Stimulated activated CD8-positive, alpha-beta memory T cell treated with anti-CD3 and anti-CD28 coated beads, Interleukin-4, amount 100 ng/mL, for 4 hours (primary cell): ENCODE results near the gene IFRD2.
"Not testable (repeated sequence)": the region's sequence is repeated elsewhere in the genome, so short reads cannot be mapped to it uniquely, and the experiment has no call there.

Experiments
- DNase-seq, 2 donors: peaks; one replicate each; pipeline ENCODE4 v3.0.0-alpha.2; 2020; ENCODE audit warnings: low read depth in 2 of 2, low spot score in 1 of 2

The IFRD2 gene

GRCh38 chr3:50254577-50255250 is 37.5 kb downstream of the IFRD2 start:
- no peak for DNase-seq

- DNase-seq: peak in 1 of 2 donors; percentile 43
Measured at GRCh38 chr3:50251220-50251619, 41.0 kb downstream of the IFRD2 start.

GRCh38 chr3:50250514-50250913 is 41.7 kb downstream of the IFRD2 start:
- no peak for DNase-seq

- no peak for DNase-seq
Measured at GRCh38 chr3:50249457-50249856, 42.8 kb downstream of the IFRD2 start.

GRCh38 chr3:50248387-50248786 is 43.8 kb downstream of the IFRD2 start:
- DNase-seq: no peak

- peak; percentile 64 to 75 for DNase-seq
Measured at GRCh38 chr3:50246517-50246954, 45.7 kb downstream of the IFRD2 start.

GRCh38 chr3:50245831-50246516 is 46.3 kb downstream of the IFRD2 start:
- DNase-seq: peak; percentile 86 to 95

GRCh38 chr3:50245251-50245745 is 46.9 kb downstream of the IFRD2 start:
- DNase-seq: no peak

GRCh38 chr3:50244813-50245212 is 47.4 kb downstream of the IFRD2 start:
- DNase-seq: not testable (repeated sequence)

- DNase-seq: no peak
Measured at GRCh38 chr3:50243543-50243895, 48.7 kb downstream of the IFRD2 start.

GRCh38 chr3:50242851-50243542 is 49.2 kb downstream of the IFRD2 start:
- peak in 1 of 2 donors; percentile 19 for DNase-seq

GRCh38 chr3:50242381-50242770 is 49.9 kb downstream of the IFRD2 start:
- no peak for DNase-seq

GRCh38 chr3:50241713-50242380 is 50.4 kb downstream of the IFRD2 start:
- no peak for DNase-seq

- DNase-seq: no peak
Measured at GRCh38 chr3:50241163-50241562, 51.1 kb downstream of the IFRD2 start.

GRCh38 chr3:50239649-50240048 is 52.6 kb downstream of the IFRD2 start:
- no peak for DNase-seq

- DNase-seq: no peak
Measured at GRCh38 chr3:50238549-50239026, 53.6 kb downstream of the IFRD2 start.

GRCh38 chr3:50237754-50238548 is 54.3 kb downstream of the IFRD2 start:
- DNase-seq: peak; percentile 56 to 78
